H1 (cell line): ENCODE results near the gene MC5R. TPM values are rescaled to one million over a fixed set of nuclear protein-coding genes. Genes with fewer than 3 reads are reported as not detected.
"Not testable (repeated sequence)": the region's sequence is repeated elsewhere in the genome, so short reads cannot be mapped to it uniquely, and the experiment has no call there.

Experiments used
- CTCF ChIA-PET: fragments of 300-600 bp; sonication (Branson Sonifier 250); formaldehyde crosslinking; loops from one replicate; lab custom pipeline; 2021; ENCODE audit not compliant: partially characterized antibody; lab: Charles Lee
- POLR2A ChIA-PET: fragments of 300-600 bp; sonication (Branson Sonifier 250); formaldehyde crosslinking; loops from one replicate; lab custom pipeline; 2021; ENCODE audit warnings: inconsistent platforms; ENCODE audit not compliant: partially characterized antibody; lab: Charles Lee
- DNase-seq, 2 experiments: peaks; one replicate each; pipeline versions ENCODE4 v3.0.0 to v3.0.0-alpha.2; 2010 to 2022; ENCODE audit warnings: low spot score in 2 of 2, low read depth in 1 of 2, mixed read lengths in 1 of 2
- FAIRE-seq: peaks from 2 replicates; lab custom pipeline; 2011; peaks lifted over from hg19 to GRCh38; lab: Jason Lieb, UNC
- H2AFZ ChIP-seq: 2 replicates; pipeline ENCODE4 v1.8.1; 2012; ENCODE audit warnings: low read length, inconsistent platforms
- H2AK5ac ChIP-seq: 2 replicates; pipeline ENCODE4 v1.6.1; 2013; ENCODE audit warnings: low read depth, low read length
- H2BK120ac ChIP-seq: replicated peaks from 2 replicates; pipeline ENCODE3; 2013; ENCODE audit warnings: low read depth, low read length, inconsistent platforms
- H2BK12ac ChIP-seq: 2 replicates; pipeline ENCODE4 v1.6.1; 2013; ENCODE audit warnings: low read depth, low read length
- H2BK15ac ChIP-seq: 2 replicates; pipeline ENCODE4 v1.6.1; 2013; ENCODE audit warnings: low read length
- H2BK20ac ChIP-seq: 2 replicates; pipeline ENCODE4 v1.6.1; 2013; ENCODE audit warnings: low read length
- H2BK5ac ChIP-seq: 2 replicates; pipeline ENCODE4 v1.6.1; 2013; ENCODE audit warnings: low read depth, low read length
- H3K14ac ChIP-seq: 2 replicates; pipeline ENCODE4 v1.6.1; 2013; ENCODE audit warnings: inconsistent platforms; ENCODE audit not compliant: insufficient read length
- H3K18ac ChIP-seq: 2 replicates; pipeline ENCODE4 v1.6.1; 2013; ENCODE audit warnings: low read length; ENCODE audit errors: extremely low read depth
- H3K23ac ChIP-seq: 2 replicates; pipeline ENCODE4 v1.6.1; 2013; ENCODE audit warnings: inconsistent platforms; ENCODE audit not compliant: insufficient read length
- H3K23me2 ChIP-seq: 2 replicates; pipeline ENCODE4 v1.6.1; 2013; ENCODE audit warnings: low read depth, low read length
- H3K27ac ChIP-seq: 2 replicates; pipeline ENCODE4 v1.6.1; 2011; ENCODE audit warnings: low read depth, low read length, inconsistent platforms
- H3K27me3 ChIP-seq, 4 experiments: replicated peaks in 1 of 4; 1 replicate in 1 of 4; 2 replicates in 3 of 4; pipeline versions ENCODE4 v1.6.1 to v1.8.1; 2011 to 2013; ENCODE audit warnings: low read length in 3 of 4, mild to moderate bottlenecking in 3 of 4, inconsistent platforms in 2 of 4, mixed read lengths in 2 of 4, moderate library complexity in 1 of 4; ENCODE audit not compliant: control insufficient read depth in 3 of 4, insufficient read depth in 3 of 4; ENCODE audit errors: extremely low read depth in 1 of 4
- H3K36me3 ChIP-seq, 4 experiments: 2 replicates each; pipeline versions ENCODE4 v1.6.1 to v1.8.1; 2011 to 2013; ENCODE audit warnings: mild to moderate bottlenecking in 4 of 4, low read length in 3 of 4, moderate library complexity in 2 of 4, control low read depth in 1 of 4, inconsistent platforms in 1 of 4; ENCODE audit not compliant: insufficient read depth in 4 of 4, control insufficient read depth in 2 of 4
- H3K4ac ChIP-seq: replicated peaks from 2 replicates; pipeline ENCODE3; 2013; ENCODE audit warnings: low read length, low read depth, mixed read lengths, inconsistent platforms; ENCODE audit not compliant: insufficient read length
- H3K4me1 ChIP-seq, 4 experiments: replicated peaks in 1 of 4; 1 replicate in 1 of 4; 2 replicates in 3 of 4; pipeline versions ENCODE4 v1.6.1 to v1.8.1; 2011 to 2013; ENCODE audit warnings: low read length in 3 of 4, inconsistent platforms in 2 of 4, mixed read lengths in 1 of 4; ENCODE audit not compliant: insufficient read depth in 4 of 4, control insufficient read depth in 3 of 4
- H3K4me2 ChIP-seq, 2 experiments: 2 replicates each; pipeline versions ENCODE4 v1.6.1 to v1.8.1; 2011 to 2013; ENCODE audit warnings: low read depth in 2 of 2, low read length in 2 of 2, control low read depth in 1 of 2, inconsistent platforms in 1 of 2, mild to moderate bottlenecking in 1 of 2; ENCODE audit not compliant: insufficient read depth in 1 of 2
- H3K4me3 ChIP-seq, 4 experiments: fragments of 200-600, 300-600 bp in 1 of 4; sonication (generic), shearing (Covaris generic), sonication (Bioruptor Twin) in 1 of 4; 2 replicates each; pipeline versions ENCODE4 v1.5.1 to v1.8.1; 2011 to 2016; ENCODE audit warnings: low read length in 4 of 4, low read depth in 3 of 4, control low read depth in 2 of 4, inconsistent platforms in 2 of 4, mild to moderate bottlenecking in 2 of 4, mixed read lengths in 1 of 4, moderate library complexity in 1 of 4; ENCODE audit not compliant: insufficient read depth in 2 of 4; ENCODE audit errors: extremely low read depth in 1 of 4
- H3K56ac ChIP-seq: replicated peaks from 2 replicates; pipeline ENCODE3; 2013; ENCODE audit warnings: low read depth, mild to moderate bottlenecking, mixed read lengths, low read length, inconsistent platforms; ENCODE audit not compliant: insufficient read length
- H3K79me1 ChIP-seq: 2 replicates; pipeline ENCODE4 v1.6.1; 2013; ENCODE audit warnings: low read depth, low read length, control low read depth
- H3K79me2 ChIP-seq, 2 experiments: 2 replicates each; pipeline versions ENCODE4 v1.6.1 to v1.8.1; 2012 to 2013; ENCODE audit warnings: low read length in 2 of 2, mild to moderate bottlenecking in 2 of 2, inconsistent platforms in 1 of 2; ENCODE audit not compliant: insufficient read depth in 2 of 2, control insufficient read depth in 1 of 2
- H3K9ac ChIP-seq, 4 experiments: replicated peaks in 1 of 4; 1 replicate in 1 of 4; 2 replicates in 3 of 4; pipeline versions ENCODE4 v1.6.1 to v1.8.1; 2011 to 2013; ENCODE audit warnings: low read depth in 3 of 4, low read length in 3 of 4, control low read depth in 2 of 4, mild to moderate bottlenecking in 2 of 4, moderate library complexity in 2 of 4, inconsistent platforms in 1 of 4; ENCODE audit errors: extremely low read depth in 1 of 4
- H3K9me3 ChIP-seq, 2 experiments: 2 replicates each; pipeline versions ENCODE4 v1.6.1 to v1.8.1; 2012 to 2013; ENCODE audit warnings: mild to moderate bottlenecking in 2 of 2, moderate library complexity in 2 of 2, control low read depth in 1 of 2, inconsistent platforms in 1 of 2, low read depth in 1 of 2, low read length in 1 of 2, mixed read lengths in 1 of 2; ENCODE audit not compliant: insufficient read depth in 2 of 2
- H4K20me1 ChIP-seq, 2 experiments: replicated peaks in 1 of 2; 2 replicates each; pipeline versions ENCODE3 to v1.8.1; 2011 to 2013; ENCODE audit warnings: inconsistent platforms in 2 of 2, low read length in 2 of 2, mild to moderate bottlenecking in 1 of 2; ENCODE audit not compliant: insufficient read depth in 2 of 2, control insufficient read depth in 1 of 2
- H4K5ac ChIP-seq: 2 replicates; pipeline ENCODE4 v1.6.1; 2013; ENCODE audit warnings: low read length, low read depth, mixed read lengths, inconsistent platforms; ENCODE audit not compliant: insufficient read length
- H4K8ac ChIP-seq: 2 replicates; pipeline ENCODE4 v1.8.0; 2013; ENCODE audit warnings: mild to moderate bottlenecking, moderate library complexity, low read length, inconsistent platforms; ENCODE audit not compliant: insufficient read depth; ENCODE audit errors: extremely low read depth
- H4K91ac ChIP-seq: replicated peaks from 2 replicates; pipeline ENCODE3; 2013; ENCODE audit warnings: low read length, mixed read lengths, inconsistent platforms; ENCODE audit not compliant: insufficient read length
- WGBS, 2 experiments: shearing (Covaris generic) in 1 of 2; methylation state at CpG; one replicate each; pipeline versions ENCODE4 v1.1.6 to v1.1.7; 2013 to 2015; ENCODE audit warnings: low lambda C conversion rate in 2 of 2, mixed read lengths in 2 of 2, inconsistent platforms in 1 of 2, low coverage in 1 of 2, missing lambda C conversion rate in 1 of 2; ENCODE audit not compliant: insufficient replicate concordance in 2 of 2, insufficient coverage in 1 of 2, insufficient read length in 1 of 2; ENCODE audit errors: extremely low coverage in 1 of 2, missing lambda C conversion rate in 1 of 2; 5-methylcytosine and 5-hydroxymethylcytosine counted together
- polyA plus RNA-seq, 7 experiments: library from polyadenylated mRNA; depleted of rRNA in 3 of 7; stranded (reverse) in 5 of 7; unstranded in 2 of 7; fragments of >200 nt in 5 of 7; fragments of 200-250 nt in 2 of 7; gene quantifications; 1 replicate in 5 of 7; 2 replicates in 1 of 7; 4 replicates in 1 of 7; pipeline versions ENCODE4 v1.2.1 to v1.2.3, GENCODE V29; 2011 to 2013; ENCODE audit warnings: missing spikeins in 2 of 7, mixed read lengths in 2 of 7
- total RNA-seq: library from RNA; stranded (reverse); fragmentation: NEBNext Ultra II Directional; extraction: Animal tissue kit (Norgen Biotek cat#: 25700); gene quantifications from 2 replicates; pipeline ENCODE4 v1.2.1, GENCODE V29; 2021

MC5R gene
- total and polyA plus RNA-seq, 2 of the 8 experiments (the other 6 are each of a cell fraction or from before 2014, with no cell fraction given), result 0.37 to 1.4 TPM

- POLR2A ChIA-PET, H4K91ac ChIP-seq: not testable (repeated sequence)
Measured at GRCh38 chr18:13862898-13863297, 38.9 kb downstream of the MC5R start.

More at GRCh38 chr18:13862898-13863297, 38.9 kb downstream of the MC5R start:
- not testable (repeated sequence) for H3K9me3 ChIP-seq, H3K56ac ChIP-seq, H2BK120ac ChIP-seq, H2BK15ac ChIP-seq, H2BK12ac ChIP-seq, H3K4me3 ChIP-seq, H4K5ac ChIP-seq, H3K79me2 ChIP-seq, H3K79me1 ChIP-seq, H3K14ac ChIP-seq, H3K4me2 ChIP-seq, H3K4me1 ChIP-seq, H4K20me1 ChIP-seq, H3K9ac ChIP-seq, H3K18ac ChIP-seq, H3K27ac ChIP-seq, H3K23me2 ChIP-seq, H3K4ac ChIP-seq, H2BK20ac ChIP-seq, H3K36me3 ChIP-seq, DNase-seq, FAIRE-seq, H3K23ac ChIP-seq, H3K27me3 ChIP-seq, H4K8ac ChIP-seq, H2AK5ac ChIP-seq, H2BK5ac ChIP-seq
- 93% methylated on average over 7 of the region's 7 CpGs; no CpG with 5 or more reads in 1 of the 2 experiments for WGBS, 2 experiments
- H2AFZ ChIP-seq, result peak overlapping the region; percentile 76; the same call in 1 of the 2 replicates
- CTCF ChIA-PET, result interaction anchor here (0.7 to 2.1 kb wide), 9 partner anchors 9 to 211 kb away, joined by 3 to 6 read pairs (median 3); partner anchors contain the start of gene MC2R
